ENCODE results near the gene EFNB3. TPM values are rescaled to one million over a fixed set of nuclear protein-coding genes. Genes with fewer than 3 reads are reported as not detected.
A peak's percentile ranks its signal among the peaks of the same experiment; 100 is the strongest.

EFNB3 gene
- total RNA-seq, 1 experiment from 2014 or later, result 2.5 TPM

DNA sequence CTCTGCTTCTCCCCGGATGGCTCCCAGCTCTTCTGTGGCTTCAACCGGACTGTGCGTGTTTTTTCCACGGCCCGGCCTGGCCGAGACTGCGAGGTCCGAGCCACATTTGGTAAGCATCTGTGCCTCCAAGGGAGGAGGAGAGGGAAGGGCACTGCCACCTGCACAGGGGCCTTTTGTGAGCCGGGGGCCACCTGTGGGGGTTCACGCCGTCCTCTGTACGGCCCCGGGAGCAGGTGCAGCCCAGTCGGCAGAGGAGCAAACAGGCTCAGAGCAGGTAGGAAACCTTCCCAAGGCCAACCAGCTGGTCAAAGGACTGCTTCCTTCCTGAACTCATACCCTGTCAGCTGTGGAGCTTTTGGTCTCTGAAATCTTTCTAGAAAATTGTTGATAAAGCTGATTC lies 3.3 kb upstream of the EFNB3 start:
- peaks cover 12% of the 10 kb centered on the region; the same call in 1 of the 2 replicates for H3K4me1 ChIP-seq (ENCODE audit: control insufficient read depth, insufficient read depth, low read length)
- BruUV-seq (replicated peaks), result no TSS peak
- H3K27me3 ChIP-seq (ENCODE audit: control insufficient read depth, insufficient read depth, low read length), result no peaks in the 10 kb centered on the region
- CTCF ChIA-PET, result no interaction called here
- DNase-seq (ENCODE audit: low read depth, low spot score) (no peak), ATAC-seq (no peak)
- in situ Hi-C loops (cut with HindIII; ENCODE audit: low pct_unique_long_range_greater_than_20kb, low sequenced_read_pairs), result no loop called here
- no peak overlapping the region for H3K27ac ChIP-seq (ENCODE audit: low read length)
- H3K36me3 ChIP-seq (ENCODE audit: control insufficient read depth, insufficient read depth, low read length), result no peaks in the 10 kb centered on the region
- H3K4me3 ChIP-seq (ENCODE audit: low read depth in 2 of 2, low read length in 2 of 2), result no peak overlapping the region
- POLR2A ChIA-PET, result no interaction called here
- intact Hi-C loops (cut with micrococcal nuclease; ENCODE audit: unreplicated experiment), result no loop called here
- TF ChIP-seq SIN3A (IDR thresholded peaks at IDR 0.05; ENCODE audit: borderline replicate concordance, insufficient read depth, low read depth, low read length) (no peak), POLR2AphosphoS5 (IDR thresholded peaks at IDR 0.05; ENCODE audit: low read depth, low read length) (no peak), REST (IDR thresholded peaks at IDR 0.05; ENCODE audit: insufficient read depth in 1 of 2, low read depth in 2 of 2, low read length in 1 of 2) (no peak), TCF7L2 (IDR thresholded peaks at IDR 0.05; ENCODE audit: low read depth, low read length) (no peak)
- TF ChIP-seq, protein P1, sequence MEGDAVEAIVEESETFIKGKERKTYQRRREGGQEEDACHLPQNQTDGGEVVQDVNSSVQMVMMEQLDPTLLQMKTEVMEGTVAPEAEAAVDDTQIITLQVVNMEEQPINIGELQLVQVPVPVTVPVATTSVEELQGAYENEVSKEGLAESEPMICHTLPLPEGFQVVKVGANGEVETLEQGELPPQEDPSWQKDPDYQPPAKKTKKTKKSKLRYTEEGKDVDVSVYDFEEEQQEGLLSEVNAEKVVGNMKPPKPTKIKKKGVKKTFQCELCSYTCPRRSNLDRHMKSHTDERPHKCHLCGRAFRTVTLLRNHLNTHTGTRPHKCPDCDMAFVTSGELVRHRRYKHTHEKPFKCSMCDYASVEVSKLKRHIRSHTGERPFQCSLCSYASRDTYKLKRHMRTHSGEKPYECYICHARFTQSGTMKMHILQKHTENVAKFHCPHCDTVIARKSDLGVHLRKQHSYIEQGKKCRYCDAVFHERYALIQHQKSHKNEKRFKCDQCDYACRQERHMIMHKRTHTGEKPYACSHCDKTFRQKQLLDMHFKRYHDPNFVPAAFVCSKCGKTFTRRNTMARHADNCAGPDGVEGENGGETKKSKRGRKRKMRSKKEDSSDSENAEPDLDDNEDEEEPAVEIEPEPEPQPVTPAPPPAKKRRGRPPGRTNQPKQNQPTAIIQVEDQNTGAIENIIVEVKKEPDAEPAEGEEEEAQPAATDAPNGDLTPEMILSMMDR (IDR thresholded peaks at IDR 0.05), result no peak
- no peaks in the 10 kb centered on the region for H3K9me3 ChIP-seq (ENCODE audit: control insufficient read depth, insufficient read depth, low read depth, low read length)

- Histone ChIP-seq H3K9me3 (ENCODE audit: control insufficient read depth, insufficient read depth, low read depth, low read length) (no peaks in the 10 kb centered on the region), H3K36me3 (ENCODE audit: control insufficient read depth, insufficient read depth, low read length) (no peaks in the 10 kb centered on the region), H3K27me3 (ENCODE audit: control insufficient read depth, insufficient read depth, low read length) (no peaks in the 10 kb centered on the region), H3K4me1 (ENCODE audit: control insufficient read depth, insufficient read depth, low read length) (peaks cover 12% of the 10 kb centered on the region; the same call in 1 of the 2 replicates), H3K4me3 (ENCODE audit: low read depth in 2 of 2, low read length in 2 of 2) (no peak overlapping the region), H3K27ac (ENCODE audit: low read length) (no peak overlapping the region)
- TSS peak; percentile 85 for BruUV-seq (replicated peaks)
- DNase-seq (ENCODE audit: low read depth, low spot score) (no peak), ATAC-seq (no peak)
- intact Hi-C loops (cut with micrococcal nuclease; ENCODE audit: unreplicated experiment) (no loop called here), in situ Hi-C loops (cut with HindIII; ENCODE audit: low pct_unique_long_range_greater_than_20kb, low sequenced_read_pairs) (no loop called here)
- no peak for TF ChIP-seq TCF7L2 (IDR thresholded peaks at IDR 0.05; ENCODE audit: low read depth, low read length)
- TF ChIP-seq, protein P1 (IDR thresholded peaks at IDR 0.05), result no peak
- no peak for TF ChIP-seq REST (IDR thresholded peaks at IDR 0.05; ENCODE audit: insufficient read depth in 1 of 2, low read depth in 2 of 2, low read length in 1 of 2)
- no peak for TF ChIP-seq POLR2AphosphoS5 (IDR thresholded peaks at IDR 0.05; ENCODE audit: low read depth, low read length)
- no peak for TF ChIP-seq SIN3A (IDR thresholded peaks at IDR 0.05; ENCODE audit: borderline replicate concordance, insufficient read depth, low read depth, low read length)
- POLR2A ChIA-PET, result interaction anchor here (0.5 to 0.6 kb wide), 2 partner anchors 16 to 159 kb away, joined by 4 to 6 read pairs; no protein-coding TSS in a partner anchor
- CTCF ChIA-PET, result interaction anchor here (0.6 kb wide), 2 partner anchors 69 to 408 kb away, joined by 3 to 5 read pairs; no protein-coding TSS in a partner anchor
Measured at GRCh38 chr17:7702776-7703175, 2.2 kb upstream of the EFNB3 start.

All from Panc1 (cell line).